Suprapubic skin (tissue), 4 donors: ENCODE data around the gene CNGA1. TPM values are rescaled to one million over a fixed set of nuclear protein-coding genes. Genes with fewer than 3 reads are reported as not detected.

Experiments
- DNase-seq, 2 donors: peaks; one replicate each; pipeline ENCODE4 v3.0.0-alpha.2; 2019; ENCODE audit warnings: low spot score in 2 of 2
- H3K27ac ChIP-seq: fragments of 200-600 bp; sonication (generic); one replicate; pipeline ENCODE4 v1.5.1; 2019
- H3K27me3 ChIP-seq: fragments of 200-600 bp; sonication (generic); one replicate; pipeline ENCODE4 v1.5.1; 2019
- H3K36me3 ChIP-seq: fragments of 200-600 bp; sonication (generic); one replicate; pipeline ENCODE4 v1.5.1; 2019
- H3K4me1 ChIP-seq: fragments of 200-600 bp; sonication (generic); one replicate; pipeline ENCODE4 v1.5.1; 2019
- H3K4me3 ChIP-seq: fragments of 200-600 bp; sonication (generic); one replicate; pipeline ENCODE4 v1.5.1; 2019; ENCODE audit warnings: mild to moderate bottlenecking
- H3K9me3 ChIP-seq: fragments of 200-600 bp; sonication (generic); one replicate; pipeline ENCODE4 v1.5.1; 2019
- CTCF ChIP-seq, 2 donors: fragments of 200-600 bp in 1 of 2; fragments of 450-650 bp in 1 of 2; sonication (generic) in 1 of 2; IDR thresholded peaks; one replicate each; pipeline ENCODE4 v1.5.1; 2016 to 2019; ENCODE audit warnings: antibody characterized with exemption in 2 of 2, mild to moderate bottlenecking in 1 of 2, moderate library complexity in 1 of 2
- EP300 ChIP-seq: sonication (generic); formaldehyde crosslinking; IDR thresholded peaks from one replicate; pipeline ENCODE4 v1.6.1; 2017; ENCODE audit warnings: antibody characterized with exemption
- POLR2A ChIP-seq, 2 donors: fragments of 450-650 bp; IDR thresholded peaks; one replicate each; pipeline ENCODE4 v1.6.1; 2017; ENCODE audit warnings: antibody characterized with exemption in 2 of 2, mild to moderate bottlenecking in 2 of 2, moderate library complexity in 2 of 2
- POLR2AphosphoS5 ChIP-seq, 3 donors: sonication (generic); formaldehyde crosslinking; IDR thresholded peaks; one replicate each; pipeline ENCODE4 v1.6.1; 2017; ENCODE audit warnings: antibody characterized with exemption in 3 of 3
- WGBS: methylation state at CpG from one replicate; pipeline ENCODE4 v1.1.5; 2018; 5-methylcytosine and 5-hydroxymethylcytosine counted together
- total RNA-seq, 4 donors: library from RNA; depleted of rRNA; stranded (reverse); fragments of >200 nt; gene quantifications; one replicate each; pipeline ENCODE4 v1.1.0, GENCODE V29; 2016

Gene CNGA1
- total RNA-seq, 4 donors from 2014 or later, result 1.7 to 12.5 (median 5.5) TPM

- TF ChIP-seq POLR2AphosphoS5 (IDR thresholded peaks at IDR 0.05) (no peak), CTCF (IDR thresholded peaks at IDR 0.05) (peak in 1 of 2 donors; percentile 52), POLR2A (IDR thresholded peaks at IDR 0.05) (no peak), EP300 (no peak)
- H3K9me3 ChIP-seq, result no peaks in the 10 kb centered on the region
- no peak overlapping the region for H3K27ac ChIP-seq
- no peaks in the 10 kb centered on the region for H3K4me1 ChIP-seq
- DNase-seq, result no peak
- WGBS, result 92% methylated on average over 1 of the region's 1 CpG
- H3K4me3 ChIP-seq, result no peak overlapping the region
- H3K36me3 ChIP-seq, result no peaks in the 10 kb centered on the region
- H3K27me3 ChIP-seq, result no peaks in the 10 kb centered on the region
These were observed 17.4 kb upstream of the CNGA1 start for GRCh38 chr4:48033825-48034413.

GRCh38 chr4:48033412-48033811 lies 16.9 kb upstream of the CNGA1 start:
- Histone ChIP-seq H3K4me3 (no peak overlapping the region), H3K27ac (no peak overlapping the region), H3K9me3 (no peaks in the 10 kb centered on the region), H3K36me3 (no peaks in the 10 kb centered on the region), H3K27me3 (no peaks in the 10 kb centered on the region), H3K4me1 (no peaks in the 10 kb centered on the region)
- TF ChIP-seq POLR2AphosphoS5 (IDR thresholded peaks at IDR 0.05) (no peak), CTCF (IDR thresholded peaks at IDR 0.05) (no peak), POLR2A (IDR thresholded peaks at IDR 0.05) (no peak), EP300 (no peak)
- DNase-seq, result no peak

GRCh38 chr4:48032721-48033120 lies 16.2 kb upstream of the CNGA1 start:
- H3K9me3 ChIP-seq, result no peaks in the 10 kb centered on the region
- H3K36me3 ChIP-seq, result peaks cover 3% of the 10 kb centered on the region
- no peak overlapping the region for H3K4me3 ChIP-seq
- TF ChIP-seq EP300 (no peak), CTCF (IDR thresholded peaks at IDR 0.05) (no peak), POLR2A (IDR thresholded peaks at IDR 0.05) (no peak), POLR2AphosphoS5 (IDR thresholded peaks at IDR 0.05) (no peak)
- H3K27me3 ChIP-seq, result no peaks in the 10 kb centered on the region
- no peaks in the 10 kb centered on the region for H3K4me1 ChIP-seq
- DNase-seq, result no peak
- no peak overlapping the region for H3K27ac ChIP-seq

- DNase-seq, result no peak
- Histone ChIP-seq H3K27ac (no peak overlapping the region), H3K9me3 (no peaks in the 10 kb centered on the region), H3K36me3 (peaks cover 5% of the 10 kb centered on the region), H3K4me1 (no peaks in the 10 kb centered on the region), H3K4me3 (no peak overlapping the region), H3K27me3 (no peaks in the 10 kb centered on the region)
- WGBS, result 55% methylated on average over 12 of the region's 12 CpGs
- no peak for TF ChIP-seq POLR2A (IDR thresholded peaks at IDR 0.05)
- TF ChIP-seq CTCF (IDR thresholded peaks at IDR 0.05), result no peak
- TF ChIP-seq POLR2AphosphoS5 (IDR thresholded peaks at IDR 0.05), result no peak
- no peak for TF ChIP-seq EP300
These were observed 15.5 kb upstream of the CNGA1 start for GRCh38 chr4:48031802-48032525.

GRCh38 chr4:48030470-48030869 lies 14.0 kb upstream of the CNGA1 start:
- DNase-seq, result no peak
- TF ChIP-seq POLR2AphosphoS5 (IDR thresholded peaks at IDR 0.05), result no peak
- TF ChIP-seq POLR2A (IDR thresholded peaks at IDR 0.05), result no peak
- TF ChIP-seq CTCF (IDR thresholded peaks at IDR 0.05), result no peak
- TF ChIP-seq EP300, result no peak
- H3K9me3 ChIP-seq, result no peaks in the 10 kb centered on the region
- H3K36me3 ChIP-seq, result peaks cover 5% of the 10 kb centered on the region
- no peak overlapping the region for H3K4me3 ChIP-seq
- H3K27ac ChIP-seq, result no peak overlapping the region
- no peaks in the 10 kb centered on the region for H3K27me3 ChIP-seq
- no peaks in the 10 kb centered on the region for H3K4me1 ChIP-seq
- WGBS, result 67% methylated on average over 3 of the region's 3 CpGs
